A549 (cell line): ENCODE results near the gene PCDHA1. TPM values are rescaled to one million over a fixed set of nuclear protein-coding genes. Genes with fewer than 3 reads are reported as not detected.

Experiments
- ATAC-seq, 2 experiments: fragments of 200-7000 bp in 1 of 2; fragments of >200 bp in 1 of 2; cut with Nextera tagmentation in 1 of 2; cut with Tn5 transposase in 1 of 2; 3 replicates each; pipeline versions ENCODE4 v1.8.0 to v1.9.1; 2018 to 2020; ENCODE audit warnings: mild to moderate bottlenecking in 1 of 2, moderate library complexity in 1 of 2
- CTCF ChIA-PET: fragments of 300-600 bp; sonication (Branson Sonifier 250); formaldehyde crosslinking; extraction: SDS; loops from one replicate; lab custom pipeline; 2021; ENCODE audit warnings: antibody characterized with exemption, inconsistent platforms; lab: Yijun Ruan, JAX
- POLR2A ChIA-PET: fragments of 350-600 bp; formaldehyde crosslinking; extraction: SDS; loops from one replicate; lab custom pipeline; 2021; ENCODE audit warnings: antibody characterized with exemption, inconsistent platforms; lab: Yijun Ruan, JAX
- DNase-seq, 2 experiments: peaks; one replicate each; pipeline versions ENCODE4 v3.0.0 to v3.0.0-alpha.2; 2011 to 2016; ENCODE audit warnings: low read depth in 1 of 2, low spot score in 1 of 2
- FAIRE-seq: peaks from 2 replicates; lab custom pipeline; 2011; peaks lifted over from hg19 to GRCh38; lab: Jason Lieb, UNC
- H3K27ac ChIP-seq, 2 experiments: fragments of >200 bp; sonication (Bioruptor Twin); formaldehyde crosslinking; 3 replicates each; pipeline ENCODE4 v1.5.1; 2016 to 2017
- H3K4me1 ChIP-seq: fragments of >200 bp; sonication (Bioruptor Twin); formaldehyde crosslinking; 3 replicates; pipeline ENCODE4 v1.6.1; 2016
- H3K4me2 ChIP-seq: fragments of >200 bp; sonication (Bioruptor Twin); formaldehyde crosslinking; 3 replicates; pipeline ENCODE4 v1.6.1; 2016
- H3K4me3 ChIP-seq: fragments of >200 bp; sonication (Bioruptor Twin); formaldehyde crosslinking; 3 replicates; pipeline ENCODE4 v1.5.1; 2016
- H3K9me3 ChIP-seq: fragments of >200 bp; sonication (Bioruptor Twin); formaldehyde crosslinking; 3 replicates; pipeline ENCODE4 v1.6.1; 2016
- BHLHE40 ChIP-seq: IDR thresholded peaks from 2 replicates; pipeline ENCODE4 v1.6.1; 2012; ENCODE audit warnings: low read depth, low read length, inconsistent platforms
- CHD4 ChIP-seq: fragments of 200-600 bp; sonication (generic); IDR thresholded peaks from 2 replicates; pipeline ENCODE4 v1.6.1; 2016; ENCODE audit warnings: antibody characterized with exemption, mild to moderate bottlenecking, borderline replicate concordance
- E2F6 ChIP-seq: IDR thresholded peaks from 2 replicates; pipeline ENCODE4 v1.6.1; 2012; ENCODE audit warnings: low read depth, borderline replicate concordance
- EP300 ChIP-seq, 2 experiments: fragments of >200 bp; sonication (Bioruptor Twin); formaldehyde crosslinking; IDR thresholded peaks; 2 replicates in 1 of 2; 3 replicates in 1 of 2; pipeline ENCODE4 v1.6.1; 2016 to 2017
- FOSL2 ChIP-seq, 2 experiments: fragments of 450-650 bp in 1 of 2; fragments of >200 bp in 1 of 2; sonication (Bioruptor Twin) in 1 of 2; formaldehyde crosslinking; IDR thresholded peaks; 2 replicates each; pipeline versions ENCODE4 v1.5.0 to v1.6.1; 2016 to 2020; ENCODE audit warnings: mild to moderate bottlenecking in 1 of 2, moderate library complexity in 1 of 2
- GATA3 ChIP-seq: IDR thresholded peaks from 2 replicates; pipeline ENCODE4 v1.6.1; 2012; ENCODE audit warnings: borderline replicate concordance
- HDAC2 ChIP-seq: fragments of 200-600 bp; sonication (generic); IDR thresholded peaks from 2 replicates; pipeline ENCODE4 v1.6.1; 2016
- HOXA7 ChIP-seq: fragments of 250-450 bp; sonication (Bioruptor Pico); IDR thresholded peaks from 2 replicates; pipeline ENCODE4 v1.5.0; 2020; ENCODE audit warnings: mild to moderate bottlenecking, moderate library complexity
- HOXB13 ChIP-seq: fragments of 250-450 bp; sonication (Bioruptor Pico); IDR thresholded peaks from 2 replicates; pipeline ENCODE4 v1.5.0; 2020; ENCODE audit warnings: low read depth, mild to moderate bottlenecking, moderate library complexity
- JUN ChIP-seq, 2 experiments: fragments of >200 bp; sonication (Bioruptor Twin); formaldehyde crosslinking; IDR thresholded peaks; 2 replicates in 1 of 2; 3 replicates in 1 of 2; pipeline ENCODE4 v1.6.1; 2016 to 2017
- MAX ChIP-seq: IDR thresholded peaks from 2 replicates; pipeline ENCODE4 v1.6.1; 2012
- MAZ ChIP-seq: fragments of 150-350 bp; IDR thresholded peaks from 2 replicates; pipeline ENCODE4 v1.6.1; 2014; ENCODE audit warnings: antibody characterized with exemption, low read depth, low read length, borderline replicate concordance
- MYC ChIP-seq: IDR thresholded peaks from 2 replicates; pipeline ENCODE4 v1.6.1; 2012; ENCODE audit warnings: mild to moderate bottlenecking, inconsistent platforms, low read length, improper control_type of control experiment, borderline replicate concordance
- POLR2A ChIP-seq: IDR thresholded peaks from 2 replicates; pipeline ENCODE4 v1.6.1; 2012; ENCODE audit warnings: mild to moderate bottlenecking, low read length
- POLR2AphosphoS2 ChIP-seq: conservative IDR thresholded peaks from 2 replicates; pipeline ENCODE4 v1.6.1; 2012; ENCODE audit warnings: low read length, improper control_type of control experiment, inconsistent platforms
- RAD21 ChIP-seq, 2 experiments: fragments of >200 bp in 1 of 2; sonication (Bioruptor Twin) in 1 of 2; formaldehyde crosslinking in 1 of 2; IDR thresholded peaks in 1 of 2; conservative IDR thresholded peaks in 1 of 2; 2 replicates in 1 of 2; 3 replicates in 1 of 2; pipeline ENCODE4 v1.6.1; 2012 to 2018; ENCODE audit warnings: inconsistent platforms in 1 of 2
- RARB ChIP-seq: fragments of 250-450 bp; sonication (Bioruptor Pico); IDR thresholded peaks from 2 replicates; pipeline ENCODE4 v1.8.0; 2021; ENCODE audit warnings: mild to moderate bottlenecking, moderate library complexity
- SMC3 ChIP-seq: fragments of >200 bp; sonication (Bioruptor Twin); formaldehyde crosslinking; IDR thresholded peaks from 3 replicates; pipeline ENCODE4 v1.6.1; 2018; ENCODE audit warnings: inconsistent platforms
- TFCP2L1 ChIP-seq: fragments of 250-450 bp; sonication (Bioruptor Pico); IDR thresholded peaks from 2 replicates; pipeline ENCODE4 v1.5.0; 2021; ENCODE audit warnings: mild to moderate bottlenecking
- TP53 ChIP-seq: fragments of 250-450 bp; sonication (Bioruptor Pico); IDR thresholded peaks from 2 replicates; pipeline ENCODE4 v1.5.0; 2021; ENCODE audit warnings: mild to moderate bottlenecking, moderate library complexity
- ZFP36 ChIP-seq: fragments of 450-650 bp; IDR thresholded peaks from 2 replicates; pipeline ENCODE4 v1.6.1; 2014; ENCODE audit warnings: borderline replicate concordance; ENCODE audit not compliant: partially characterized antibody
- ZNF302 ChIP-seq: fragments of 250-450 bp; sonication (Bioruptor Pico); IDR thresholded peaks from 2 replicates; pipeline ENCODE4 v1.9.0; 2021; ENCODE audit warnings: inconsistent platforms, mild to moderate bottlenecking, moderate library complexity
- WGBS: methylation state at CpG from one replicate; pipeline ENCODE4 v1.1.6; 2017; ENCODE audit errors: missing lambda C conversion rate; 5-methylcytosine and 5-hydroxymethylcytosine counted together
- polyA plus RNA-seq, 4 experiments: library from polyadenylated mRNA; depleted of rRNA in 3 of 4; stranded (reverse); fragments of >200 nt; fragmentation: RNase III in 1 of 4; extraction: RNeasy Plus Mini Kit Qiagen cat#74134 plus additional on column Dnase treatment in 1 of 4; gene quantifications; 2 replicates in 3 of 4; 3 replicates in 1 of 4; pipeline ENCODE4 v1.2.3, GENCODE V29; 2011 to 2017
- TF ChIP-seq, protein P1 (sequence below): fragments of 250-450 bp; sonication (Bioruptor Pico); IDR thresholded peaks from 2 replicates; pipeline ENCODE4 v1.5.0; 2020; ENCODE audit warnings: low read depth, mild to moderate bottlenecking, moderate library complexity
- TF ChIP-seq, protein P2 (sequence below): fragments of 250-450 bp; sonication (Bioruptor Pico); IDR thresholded peaks from 2 replicates; pipeline ENCODE4 v1.5.0; 2021; ENCODE audit warnings: mild to moderate bottlenecking, moderate library complexity, borderline replicate concordance

The PCDHA1 gene
- polyA plus RNA-seq, 2 of the 4 experiments (the other 2 are of a cell fraction): 0.13 to 0.52 TPM

DNA sequence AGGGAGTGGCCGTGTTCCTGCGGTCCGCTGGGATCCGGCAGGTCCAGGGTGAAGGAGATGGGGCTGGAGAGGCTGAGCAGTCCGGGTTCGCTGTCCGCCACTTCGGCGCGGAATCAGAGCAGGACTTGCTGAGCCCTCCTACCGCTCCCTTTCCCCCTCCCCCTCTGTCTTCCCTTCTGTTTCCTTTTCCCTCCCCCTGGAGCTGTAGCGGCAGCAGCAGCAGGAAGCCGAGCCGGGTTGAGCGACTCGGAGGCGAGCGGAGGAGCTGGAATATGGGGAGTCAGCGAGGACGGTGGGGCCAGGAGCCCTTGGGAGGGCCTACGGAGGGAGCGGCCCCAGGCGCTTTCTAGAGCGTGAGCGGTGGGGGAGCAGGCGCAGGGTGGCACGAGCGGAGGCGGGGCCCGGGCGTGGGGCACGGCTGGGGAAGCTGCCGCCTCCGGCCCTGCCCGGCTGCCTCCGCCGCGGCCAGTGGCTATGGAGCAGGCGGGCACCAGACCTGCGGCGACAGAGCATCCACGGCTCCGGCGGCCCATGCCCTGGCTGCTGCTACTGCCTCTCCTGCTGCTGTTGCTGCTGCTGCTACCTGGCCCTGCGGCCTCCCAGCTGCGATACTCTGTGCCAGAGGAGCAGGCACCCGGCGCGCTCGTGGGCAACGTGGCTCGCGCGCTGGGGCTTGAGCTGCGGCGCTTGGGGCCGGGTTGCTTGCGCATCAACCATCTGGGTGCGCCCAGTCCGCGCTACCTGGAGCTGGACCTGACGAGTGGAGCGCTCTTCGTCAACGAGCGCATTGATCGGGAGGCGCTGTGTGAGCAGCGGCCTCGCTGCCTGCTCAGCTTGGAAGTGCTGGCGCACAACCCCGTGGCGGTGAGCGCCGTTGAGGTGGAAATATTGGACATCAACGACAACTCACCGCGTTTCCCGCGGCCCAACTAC lies 180.6 kb downstream of the PCDHA1 start, which contains the start of gene PCDHAC2:
PCDHAC2 (plus strand) TSS at position 184 of the 933 bp plus-strand sequence; CDS start at position 475, 291 bp downstream.
- Histone ChIP-seq H3K9me3 (no peaks in the 10 kb centered on the region), H3K27ac (peak within 1 kb of the TSS; percentile 76 to 90), H3K4me3 (peak within 1 kb of the TSS; percentile 53), H3K4me1 (peaks cover 7% of the 10 kb centered on the region; the same call in 1 of the 3 replicates), H3K4me2 (peak within 1 kb of the TSS; percentile 77)
- ATAC-seq (peak; percentile 86 to 92), FAIRE-seq (no peak), DNase-seq (peak; percentile 41 to 68)
- peak; percentile 28 for TF ChIP-seq POLR2A
- TF ChIP-seq TP53 (CRISPR knock-in tag): no peak
- TF ChIP-seq, protein P1, sequence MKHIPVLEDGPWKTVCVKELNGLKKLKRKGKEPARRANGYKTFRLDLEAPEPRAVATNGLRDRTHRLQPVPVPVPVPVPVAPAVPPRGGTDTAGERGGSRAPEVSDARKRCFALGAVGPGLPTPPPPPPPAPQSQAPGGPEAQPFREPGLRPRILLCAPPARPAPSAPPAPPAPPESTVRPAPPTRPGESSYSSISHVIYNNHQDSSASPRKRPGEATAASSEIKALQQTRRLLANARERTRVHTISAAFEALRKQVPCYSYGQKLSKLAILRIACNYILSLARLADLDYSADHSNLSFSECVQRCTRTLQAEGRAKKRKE (CRISPR knock-in tag): no peak
- TF ChIP-seq HOXA7 (CRISPR knock-in tag): no peak
- no peak for TF ChIP-seq TFCP2L1 (CRISPR knock-in tag)
- TF ChIP-seq E2F6: 0 out of 2 replicates have a peak, but pooled peaks have one; percentile 32
- no peak for TF ChIP-seq ZFP36
- no peak for TF ChIP-seq FOSL2 (IDR thresholded peaks at IDR 0.05)
- no peak for TF ChIP-seq FOSL2 (CRISPR knock-in tag; IDR thresholded peaks at IDR 0.05)
- TF ChIP-seq MYC: no peak
- no peak for TF ChIP-seq POLR2AphosphoS2
- TF ChIP-seq ZNF302 (CRISPR knock-in tag): no peak
- TF ChIP-seq, protein P2, sequence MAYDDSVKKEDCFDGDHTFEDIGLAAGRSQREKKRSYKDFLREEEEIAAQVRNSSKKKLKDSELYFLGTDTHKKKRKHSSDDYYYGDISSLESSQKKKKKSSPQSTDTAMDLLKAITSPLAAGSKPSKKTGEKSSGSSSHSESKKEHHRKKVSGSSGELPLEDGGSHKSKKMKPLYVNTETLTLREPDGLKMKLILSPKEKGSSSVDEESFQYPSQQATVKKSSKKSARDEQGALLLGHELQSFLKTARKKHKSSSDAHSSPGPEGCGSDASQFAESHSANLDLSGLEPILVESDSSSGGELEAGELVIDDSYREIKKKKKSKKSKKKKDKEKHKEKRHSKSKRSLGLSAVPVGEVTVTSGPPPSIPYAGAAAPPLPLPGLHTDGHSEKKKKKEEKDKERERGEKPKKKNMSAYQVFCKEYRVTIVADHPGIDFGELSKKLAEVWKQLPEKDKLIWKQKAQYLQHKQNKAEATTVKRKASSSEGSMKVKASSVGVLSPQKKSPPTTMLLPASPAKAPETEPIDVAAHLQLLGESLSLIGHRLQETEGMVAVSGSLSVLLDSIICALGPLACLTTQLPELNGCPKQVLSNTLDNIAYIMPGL (CRISPR knock-in tag): no peak
- peak in 1 of 2 experiments; percentile 42; a peak in 2 of 5 replicates for TF ChIP-seq JUN (IDR thresholded peaks at IDR 0.05)
- TF ChIP-seq RAD21 (conservative IDR thresholded peaks at IDR 0.05 in 1 of 2, IDR thresholded peaks at IDR 0.05 in 1 of 2): no peak
- TF ChIP-seq MAX: peak; percentile 48; the same call in 1 of the 2 replicates
- no peak for TF ChIP-seq RARB (CRISPR knock-in tag)
- TF ChIP-seq GATA3: no peak
- no peak for TF ChIP-seq MAZ
- 0 out of 3 replicates have a peak, but pooled peaks have one; percentile 6 for TF ChIP-seq SMC3
- TF ChIP-seq HDAC2: no peak
- peak; percentile 55; the same call in 1 of the 2 replicates for TF ChIP-seq BHLHE40
- TF ChIP-seq EP300 (IDR thresholded peaks at IDR 0.05): no peak
- no peak for TF ChIP-seq HOXB13 (CRISPR knock-in tag)
- TF ChIP-seq CHD4: no peak
- 35% methylated on average over 60 of the region's 80 CpGs for WGBS
- POLR2A ChIA-PET: interaction anchor here (0.8 to 1.9 kb wide), 2 partner anchors 35 to 73 kb away, joined by 3 to 5 read pairs; no protein-coding TSS in a partner anchor
- CTCF ChIA-PET: interaction anchor here (0.9 to 3.2 kb wide), 8 partner anchors 13 to 160 kb away, joined by 3 to 18 read pairs (median 5); partner anchors contain the start of genes PCDHA4, PCDHA5 and PCDHAC1
